HCT116 (cell line): ENCODE measurements around the gene PIGN. TPM values are rescaled to one million over a fixed set of nuclear protein-coding genes. Genes with fewer than 3 reads are reported as not detected.

ENCODE experiments used
- ATAC-seq: fragments of 200-7000 bp; cut with Tn5 transposase; 2 replicates; pipeline ENCODE4 v1.9.1; 2020; ENCODE audit warnings: mild to moderate bottlenecking, moderate library complexity
- BruUV-seq: library from RNA; stranded (reverse); fragments of 400-500 nt; replicated peaks from 2 replicates; lab custom pipeline; 2021; lab: Mats Ljungman, UMichigan
- CTCF ChIA-PET: fragments of 300-600 bp; sonication (Branson Sonifier 250); formaldehyde crosslinking; loops from one replicate; lab custom pipeline; 2021; ENCODE audit warnings: antibody characterized with exemption; lab: Charles Lee
- POLR2A ChIA-PET: fragments of 300-600, 350-600 bp; sonication (Branson Sonifier 250); formaldehyde crosslinking; loops from one replicate; lab custom pipeline; 2021; ENCODE audit warnings: antibody characterized with exemption; lab: Charles Lee
- RAD21 ChIA-PET, 2 experiments: fragments of 300-600 bp; sonication (Branson Sonifier 250); formaldehyde crosslinking; loops; one replicate each; lab custom pipeline; 2023; ENCODE audit warnings: low total read pairs in 2 of 2; ENCODE audit not compliant: uncharacterized antibody in 2 of 2, unreplicated experiment in 2 of 2, low non-redundant PET in 1 of 2; lab: Charles Lee
- DNase-seq: peaks from one replicate; pipeline ENCODE4 v3.0.0-alpha.2; 2010; ENCODE audit warnings: low read depth, low spot score
- H2AFZ ChIP-seq: fragments of 200-600 bp; shearing (Covaris generic), sonication (generic); 2 replicates; pipeline ENCODE4 v1.6.1; 2017; ENCODE audit warnings: low read depth, mixed run types, mixed read lengths, antibody characterized with exemption, low read length; ENCODE audit not compliant: poor library complexity, severe bottlenecking
- H3K27ac ChIP-seq: 2 replicates; pipeline ENCODE4 v1.5.1; 2012; ENCODE audit warnings: low read depth, low read length
- H3K27me3 ChIP-seq: fragments of 200-600 bp; sonication (generic); 2 replicates; pipeline ENCODE4 v1.6.1; 2016; ENCODE audit warnings: mixed run types, low read length, mixed read lengths; ENCODE audit not compliant: insufficient read depth
- H3K36me3 ChIP-seq, 2 experiments: fragments of 200-500 bp in 1 of 2; fragments of 200-600 bp in 1 of 2; sonication (Bioruptor generic) in 1 of 2; sonication (generic) in 1 of 2; 2 replicates each; pipeline versions ENCODE4 v1.5.1 to v1.6.1; 2014 to 2016; ENCODE audit warnings: low read length in 2 of 2, inconsistent platforms in 1 of 2, mixed read lengths in 1 of 2, mixed run types in 1 of 2; ENCODE audit not compliant: insufficient read depth in 2 of 2, control insufficient read depth in 1 of 2
- H3K4me1 ChIP-seq, 2 experiments: fragments of 200-600 bp in 1 of 2; sonication (generic) in 1 of 2; 2 replicates each; pipeline versions ENCODE4 v1.5.1 to v1.6.1; 2012 to 2017; ENCODE audit warnings: low read length in 2 of 2, inconsistent platforms in 1 of 2, mild to moderate bottlenecking in 1 of 2, mixed read lengths in 1 of 2, mixed run types in 1 of 2, moderate library complexity in 1 of 2; ENCODE audit not compliant: insufficient read depth in 2 of 2, control insufficient read depth in 1 of 2
- H3K4me2 ChIP-seq: fragments of 200-600 bp; sonication (generic); 2 replicates; pipeline ENCODE4 v1.6.1; 2017; ENCODE audit warnings: mixed run types, low read length, mixed read lengths
- H3K4me3 ChIP-seq, 2 experiments: fragments of 200-600 bp in 1 of 2; sonication (generic) in 1 of 2; replicated peaks in 1 of 2; 2 replicates each; pipeline ENCODE4 v1.5.1; 2011 to 2016; ENCODE audit warnings: low read length in 2 of 2, control low read depth in 1 of 2, low read depth in 1 of 2, mild to moderate bottlenecking in 1 of 2, mixed read lengths in 1 of 2, mixed run types in 1 of 2
- H3K79me2 ChIP-seq: fragments of 200-600 bp; sonication (generic); 2 replicates; pipeline ENCODE4 v1.6.1; 2017; ENCODE audit warnings: mild to moderate bottlenecking, mixed run types, low read length, moderate library complexity, mixed read lengths; ENCODE audit not compliant: insufficient read depth
- H3K9ac ChIP-seq: fragments of 200-600 bp; sonication (generic); 2 replicates; pipeline ENCODE4 v1.6.1; 2016; ENCODE audit warnings: low read length, mixed read lengths
- H3K9me2 ChIP-seq: fragments of 200-600 bp; sonication (generic), shearing (Covaris generic); 2 replicates; pipeline ENCODE4 v1.6.1; 2017; ENCODE audit warnings: mixed run types, mild to moderate bottlenecking, moderate library complexity; ENCODE audit not compliant: insufficient read depth
- H3K9me3 ChIP-seq, 2 experiments: fragments of 200-500 bp in 1 of 2; fragments of 200-600 bp in 1 of 2; sonication (Bioruptor generic) in 1 of 2; sonication (generic) in 1 of 2; 2 replicates each; pipeline ENCODE4 v1.6.1; 2014 to 2017; ENCODE audit warnings: low read length in 2 of 2, mixed read lengths in 2 of 2, inconsistent platforms in 1 of 2, low read depth in 1 of 2, mild to moderate bottlenecking in 1 of 2, mixed run types in 1 of 2, moderate library complexity in 1 of 2; ENCODE audit not compliant: control insufficient read depth in 1 of 2, insufficient read depth in 1 of 2
- H4K20me1 ChIP-seq: fragments of 200-600 bp; sonication (generic), shearing (Covaris generic); 2 replicates; pipeline ENCODE4 v1.6.1; 2017; ENCODE audit warnings: mixed run types, mild to moderate bottlenecking, moderate library complexity; ENCODE audit not compliant: insufficient read depth
- CTCF ChIP-seq, 3 experiments: fragments of 200-600 bp in 1 of 3; sonication (generic) in 1 of 3; IDR thresholded peaks in 2 of 3; conservative IDR thresholded peaks in 1 of 3; 2 replicates each; pipeline ENCODE4 v1.5.1; 2012 to 2017; ENCODE audit warnings: low read depth in 2 of 3, low read length in 2 of 3, antibody characterized with exemption in 1 of 3, borderline replicate concordance in 1 of 3, control low read depth in 1 of 3, mild to moderate bottlenecking in 1 of 3, mixed read lengths in 1 of 3, mixed run types in 1 of 3, moderate library complexity in 1 of 3; ENCODE audit not compliant: insufficient read depth in 1 of 3
- ELF1 ChIP-seq: IDR thresholded peaks from 2 replicates; pipeline ENCODE4 v1.6.1; 2012; ENCODE audit warnings: low read depth, borderline replicate concordance
- EZH2 ChIP-seq: fragments of 200-600 bp; sonication (generic); IDR thresholded peaks from 2 replicates; pipeline ENCODE4 v1.6.1; 2017; ENCODE audit warnings: antibody characterized with exemption, mixed run types
- EZH2phosphoT487 ChIP-seq: fragments of 200-600 bp; IDR thresholded peaks from 2 replicates; pipeline ENCODE4 v1.6.1; 2018; ENCODE audit warnings: antibody characterized with exemption, borderline replicate concordance
- FOSL1 ChIP-seq: IDR thresholded peaks from 2 replicates; pipeline ENCODE4 v1.6.1; 2012; ENCODE audit warnings: low read depth
- JUND ChIP-seq: IDR thresholded peaks from 2 replicates; pipeline ENCODE4 v1.6.1; 2012
- MAX ChIP-seq: IDR thresholded peaks from 2 replicates; pipeline ENCODE4 v1.6.1; 2012
- POLR2AphosphoS5 ChIP-seq: IDR thresholded peaks from 2 replicates; pipeline ENCODE4 v1.6.1; 2011; ENCODE audit warnings: mild to moderate bottlenecking, low read depth, low read length, moderate library complexity
- RAD21 ChIP-seq: IDR thresholded peaks from 2 replicates; pipeline ENCODE4 v1.6.1; 2012; ENCODE audit warnings: low read depth, mild to moderate bottlenecking
- REST ChIP-seq: IDR thresholded peaks from 2 replicates; pipeline ENCODE4 v1.6.1; 2012; ENCODE audit warnings: low read depth
- SIN3A ChIP-seq: IDR thresholded peaks from 2 replicates; pipeline ENCODE4 v1.6.1; 2012; ENCODE audit warnings: low read depth
- SP1 ChIP-seq: IDR thresholded peaks from 2 replicates; pipeline ENCODE4 v1.6.1; 2012; ENCODE audit warnings: low read depth
- SRF ChIP-seq: IDR thresholded peaks from 2 replicates; pipeline ENCODE4 v1.6.1; 2012; ENCODE audit warnings: low read depth
- YY1 ChIP-seq: IDR thresholded peaks from 2 replicates; pipeline ENCODE4 v1.6.1; 2011; ENCODE audit warnings: low read length, low read depth, moderate library complexity, mild to moderate bottlenecking; ENCODE audit not compliant: insufficient replicate concordance; ENCODE audit errors: extremely low read depth
- ZFX ChIP-seq: fragments of 450-650 bp; IDR thresholded peaks from 2 replicates; pipeline ENCODE4 v1.6.1; 2017
- ZNF274 ChIP-seq: fragments of 200-500 bp; sonication (Bioruptor generic); IDR thresholded peaks from 2 replicates; pipeline ENCODE4 v1.6.1; 2014; ENCODE audit warnings: mild to moderate bottlenecking, low read depth, low read length, inconsistent platforms
- intact Hi-C: fragments of 100-400 bp; cut with micrococcal nuclease; formaldehyde crosslinking; loops from 2 replicates; pipeline ENCODE4 v1.10.0; 2022
- total RNA-seq: library from RNA; stranded (reverse); gene quantifications from one replicate; pipeline ENCODE4 v1.2.1, GENCODE V29; 2021; ENCODE audit not compliant: unreplicated experiment
- TF ChIP-seq, protein P1 (sequence below): IDR thresholded peaks from 2 replicates; pipeline ENCODE4 v1.6.1; 2011; ENCODE audit warnings: mild to moderate bottlenecking, low read length, moderate library complexity; ENCODE audit not compliant: insufficient replicate concordance; ENCODE audit errors: extremely low read depth

Gene PIGN
- total RNA-seq, 1 experiment from 2014 or later, result 12.2 TPM

DNA sequence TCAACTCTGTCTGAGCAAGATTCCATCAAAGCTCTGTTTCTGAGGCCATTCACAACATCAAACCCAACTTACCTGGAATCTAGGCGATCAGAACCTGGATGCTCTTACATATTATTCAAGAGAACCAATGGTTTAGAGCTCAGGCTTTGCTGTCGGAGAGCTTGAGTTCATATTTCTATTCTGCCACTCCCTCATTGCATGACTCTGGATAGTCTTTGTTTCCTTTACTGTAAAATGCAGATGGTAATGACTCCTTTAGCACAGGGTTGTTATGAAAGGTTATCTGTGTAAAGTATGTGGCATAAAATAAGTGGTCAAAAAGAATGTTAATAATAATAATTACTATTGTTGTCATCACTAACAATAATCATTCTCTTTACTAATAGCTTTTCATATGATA is 12.8 kb upstream of the PIGN start:
- TF ChIP-seq MAX (no peak), CTCF (IDR thresholded peaks at IDR 0.05 in 2 of 3, conservative IDR thresholded peaks at IDR 0.05 in 1 of 3; ENCODE audit: borderline replicate concordance in 1 of 3, insufficient read depth in 1 of 3, low read depth in 2 of 3, low read length in 2 of 3) (no peak), POLR2AphosphoS5 (no peak), FOSL1 (no peak), ZFX (no peak), SRF (no peak), EZH2phosphoT487 (no peak), RAD21 (no peak), EZH2 (no peak), YY1 (no peak), ELF1 (no peak), SIN3A (no peak), REST (no peak), JUND (no peak), ZNF274 (no peak), SP1 (no peak)
- TF ChIP-seq, protein P1, sequence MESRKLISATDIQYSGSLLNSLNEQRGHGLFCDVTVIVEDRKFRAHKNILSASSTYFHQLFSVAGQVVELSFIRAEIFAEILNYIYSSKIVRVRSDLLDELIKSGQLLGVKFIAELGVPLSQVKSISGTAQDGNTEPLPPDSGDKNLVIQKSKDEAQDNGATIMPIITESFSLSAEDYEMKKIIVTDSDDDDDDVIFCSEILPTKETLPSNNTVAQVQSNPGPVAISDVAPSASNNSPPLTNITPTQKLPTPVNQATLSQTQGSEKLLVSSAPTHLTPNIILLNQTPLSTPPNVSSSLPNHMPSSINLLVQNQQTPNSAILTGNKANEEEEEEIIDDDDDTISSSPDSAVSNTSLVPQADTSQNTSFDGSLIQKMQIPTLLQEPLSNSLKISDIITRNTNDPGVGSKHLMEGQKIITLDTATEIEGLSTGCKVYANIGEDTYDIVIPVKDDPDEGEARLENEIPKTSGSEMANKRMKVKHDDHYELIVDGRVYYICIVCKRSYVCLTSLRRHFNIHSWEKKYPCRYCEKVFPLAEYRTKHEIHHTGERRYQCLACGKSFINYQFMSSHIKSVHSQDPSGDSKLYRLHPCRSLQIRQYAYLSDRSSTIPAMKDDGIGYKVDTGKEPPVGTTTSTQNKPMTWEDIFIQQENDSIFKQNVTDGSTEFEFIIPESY, result no peak
- Histone ChIP-seq H3K36me3 (no peaks in the 10 kb centered on the region), H3K9ac (no peak overlapping the region), H4K20me1 (peaks cover 5% of the 10 kb centered on the region; the same call in 1 of the 2 replicates), H3K27ac (no peak overlapping the region), H2AFZ (no peak overlapping the region), H3K27me3 (no peaks in the 10 kb centered on the region), H3K4me1 (no peaks in the 10 kb centered on the region), H3K4me3 (no peak overlapping the region), H3K9me2 (no peaks in the 10 kb centered on the region), H3K79me2 (peaks cover 84% of the 10 kb centered on the region), H3K4me2 (no peak overlapping the region), H3K9me3 (no peaks in the 10 kb centered on the region)
- DNase-seq (no peak), ATAC-seq (no peak)
- BruUV-seq, result no TSS peak
- RAD21 ChIA-PET, result no interaction called here
- intact Hi-C loops, result no loop called here
- CTCF ChIA-PET, result interaction anchor here (1.2 to 1.4 kb wide), 2 partner anchors 13 to 49 kb away, joined by 4 read pairs; partner anchors contain the start of genes PIGN and RELCH
- POLR2A ChIA-PET, result no interaction called here
